ENCODE data around the gene RBBP7.
A peak's percentile ranks its signal among the peaks of the same experiment; 100 is the strongest.

Gene RBBP7

DNA sequence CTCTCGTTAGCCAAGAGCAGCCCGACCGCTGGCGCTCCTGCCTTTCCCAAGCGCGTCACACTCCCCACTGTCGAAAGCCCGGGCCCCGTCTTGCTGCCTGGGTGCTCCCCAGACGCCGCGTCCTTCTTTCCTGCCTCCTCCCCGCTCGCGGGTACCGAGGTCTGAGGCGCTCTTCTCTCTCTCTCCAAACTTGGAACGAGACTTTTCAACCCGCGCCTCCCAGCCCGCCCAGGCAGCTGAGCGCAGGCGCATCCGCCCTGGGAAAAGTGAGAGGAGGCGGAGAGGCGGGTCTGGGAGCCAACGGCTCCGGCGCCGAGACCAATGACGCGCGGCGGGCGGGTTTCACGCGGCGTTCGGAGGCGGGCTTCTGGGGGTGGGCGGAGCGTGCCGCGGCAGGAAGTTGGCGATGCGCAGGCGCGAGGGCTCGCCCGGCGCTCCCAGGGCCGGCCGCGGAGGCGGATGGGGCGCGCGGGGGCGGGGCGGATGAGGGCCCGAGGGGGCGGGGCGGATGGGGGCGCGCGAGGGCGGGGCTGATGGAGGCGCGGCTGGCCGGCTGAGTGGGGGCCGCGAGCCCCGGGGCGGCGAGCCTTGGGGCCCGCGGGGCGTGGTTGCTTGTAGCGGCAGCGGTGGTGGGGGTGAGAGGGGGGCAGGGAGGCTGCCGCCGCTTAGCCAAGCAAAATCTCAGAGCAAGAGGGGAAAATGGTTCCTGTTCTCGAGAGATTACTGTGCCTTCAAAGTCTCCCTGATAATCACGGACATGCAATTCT, at the start of gene RBBP7:
TSS of gene RBBP7 (minus strand) at position 268 of the 767 bp plus-strand sequence. CDS start 309 bp downstream, outside the sequence.
- H3K4me2 ChIP-seq (ENCODE audit: low read length), result peak within 1 kb of the TSS; percentile 86
- H3K9me2 ChIP-seq (replicated peaks; ENCODE audit: control insufficient read depth, low read length), result no peaks in the 10 kb centered on the region
- H3F3A ChIP-seq (ENCODE audit: control insufficient read depth, insufficient read depth), result peaks cover 12% of the 10 kb centered on the region
- H4K20me1 ChIP-seq (ENCODE audit: control insufficient read depth, insufficient read depth, low read depth, low read length), result peaks cover 21% of the 10 kb centered on the region
- peaks cover 47% of the 10 kb centered on the region for H3K79me2 ChIP-seq (ENCODE audit: control insufficient read depth, low read length)
- no peak for TF ChIP-seq EZH2phosphoT487 (IDR thresholded peaks at IDR 0.05; ENCODE audit: borderline replicate concordance, low read length)
- H3K4me1 ChIP-seq (ENCODE audit: control insufficient read depth, low read length), result peaks cover 73% of the 10 kb centered on the region
- peak within 1 kb of the TSS; percentile 92 for H3K27ac ChIP-seq (ENCODE audit: low read depth, low read length)
- H3K9me3 ChIP-seq (ENCODE audit: control insufficient read depth, insufficient read depth, low read length), result no peaks in the 10 kb centered on the region
- H3K27me3 ChIP-seq (ENCODE audit: control insufficient read depth, low read length), result no peaks in the 10 kb centered on the region
- peak within 1 kb of the TSS; percentile 89 for H3K4me3 ChIP-seq (ENCODE audit: low read length)
- peaks cover 35% of the 10 kb centered on the region for H3K36me3 ChIP-seq (ENCODE audit: control insufficient read depth, low read length)

DNA sequence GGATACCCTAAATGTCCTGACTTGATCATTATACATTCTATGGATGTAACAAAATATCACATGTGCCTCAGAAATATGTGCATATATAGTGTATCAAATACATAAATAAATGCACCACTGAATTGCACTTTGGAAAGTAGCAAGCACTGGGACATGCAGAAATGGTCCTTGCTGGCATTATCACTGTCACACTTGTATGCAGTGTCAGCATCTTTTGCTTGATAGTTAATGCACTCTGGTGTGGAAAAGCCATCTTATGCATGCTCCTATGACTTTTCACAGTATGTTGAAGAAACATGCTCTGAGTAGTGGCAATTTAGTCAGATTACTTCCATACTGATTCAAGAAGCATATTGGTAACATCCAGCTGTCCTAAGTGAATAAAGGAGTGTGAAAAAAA, 48.8 kb upstream of the RBBP7 start:
- Histone ChIP-seq H3F3A (ENCODE audit: control insufficient read depth, insufficient read depth) (no peaks in the 10 kb centered on the region), H3K9me3 (ENCODE audit: control insufficient read depth, insufficient read depth, low read length) (no peaks in the 10 kb centered on the region), H4K20me1 (ENCODE audit: control insufficient read depth, insufficient read depth, low read depth, low read length) (no peaks in the 10 kb centered on the region), H3K9me2 (replicated peaks; ENCODE audit: control insufficient read depth, low read length) (no peaks in the 10 kb centered on the region), H3K27me3 (ENCODE audit: control insufficient read depth, low read length) (no peaks in the 10 kb centered on the region), H3K4me2 (ENCODE audit: low read length) (no peak overlapping the region), H3K36me3 (ENCODE audit: control insufficient read depth, low read length) (no peaks in the 10 kb centered on the region), H3K4me1 (ENCODE audit: control insufficient read depth, low read length) (no peaks in the 10 kb centered on the region), H3K4me3 (ENCODE audit: low read length) (no peak overlapping the region), H3K27ac (ENCODE audit: low read depth, low read length) (no peak overlapping the region), H3K79me2 (ENCODE audit: control insufficient read depth, low read length) (no peaks in the 10 kb centered on the region)
- TF ChIP-seq EZH2phosphoT487 (IDR thresholded peaks at IDR 0.05; ENCODE audit: borderline replicate concordance, low read length), result no peak
- TF ChIP-seq, protein P1, sequence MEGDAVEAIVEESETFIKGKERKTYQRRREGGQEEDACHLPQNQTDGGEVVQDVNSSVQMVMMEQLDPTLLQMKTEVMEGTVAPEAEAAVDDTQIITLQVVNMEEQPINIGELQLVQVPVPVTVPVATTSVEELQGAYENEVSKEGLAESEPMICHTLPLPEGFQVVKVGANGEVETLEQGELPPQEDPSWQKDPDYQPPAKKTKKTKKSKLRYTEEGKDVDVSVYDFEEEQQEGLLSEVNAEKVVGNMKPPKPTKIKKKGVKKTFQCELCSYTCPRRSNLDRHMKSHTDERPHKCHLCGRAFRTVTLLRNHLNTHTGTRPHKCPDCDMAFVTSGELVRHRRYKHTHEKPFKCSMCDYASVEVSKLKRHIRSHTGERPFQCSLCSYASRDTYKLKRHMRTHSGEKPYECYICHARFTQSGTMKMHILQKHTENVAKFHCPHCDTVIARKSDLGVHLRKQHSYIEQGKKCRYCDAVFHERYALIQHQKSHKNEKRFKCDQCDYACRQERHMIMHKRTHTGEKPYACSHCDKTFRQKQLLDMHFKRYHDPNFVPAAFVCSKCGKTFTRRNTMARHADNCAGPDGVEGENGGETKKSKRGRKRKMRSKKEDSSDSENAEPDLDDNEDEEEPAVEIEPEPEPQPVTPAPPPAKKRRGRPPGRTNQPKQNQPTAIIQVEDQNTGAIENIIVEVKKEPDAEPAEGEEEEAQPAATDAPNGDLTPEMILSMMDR (IDR thresholded peaks at IDR 0.05; ENCODE audit: low read depth, low read length, poor library complexity, severe bottlenecking), result no peak

DNA sequence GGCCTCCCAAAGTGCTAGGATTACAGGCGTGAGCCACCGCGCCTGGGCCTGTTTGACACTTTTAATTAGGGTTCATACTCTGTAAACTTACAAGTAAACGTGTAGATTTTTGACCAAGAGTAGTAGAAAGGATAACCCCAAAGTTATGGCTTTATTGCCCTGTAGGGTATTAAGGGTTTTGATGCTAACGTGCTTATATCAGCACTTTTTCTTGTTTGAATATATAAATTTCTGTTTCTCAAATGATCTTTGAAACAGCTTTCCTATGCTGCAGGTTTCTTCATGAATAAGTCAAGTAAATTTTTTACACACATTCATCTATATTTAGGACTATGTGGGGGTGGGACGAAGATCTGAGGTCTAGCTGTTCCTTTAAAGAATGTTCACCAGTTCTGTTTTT, 47.0 kb upstream of the RBBP7 start:
- Histone ChIP-seq H3K4me1 (ENCODE audit: control insufficient read depth, low read length) (no peaks in the 10 kb centered on the region), H3K27me3 (ENCODE audit: control insufficient read depth, low read length) (no peaks in the 10 kb centered on the region), H3K4me3 (ENCODE audit: low read length) (no peak overlapping the region), H4K20me1 (ENCODE audit: control insufficient read depth, insufficient read depth, low read depth, low read length) (no peaks in the 10 kb centered on the region), H3K27ac (ENCODE audit: low read depth, low read length) (no peak overlapping the region), H3K36me3 (ENCODE audit: control insufficient read depth, low read length) (no peaks in the 10 kb centered on the region), H3F3A (ENCODE audit: control insufficient read depth, insufficient read depth) (no peaks in the 10 kb centered on the region), H3K79me2 (ENCODE audit: control insufficient read depth, low read length) (no peaks in the 10 kb centered on the region), H3K9me2 (replicated peaks; ENCODE audit: control insufficient read depth, low read length) (no peaks in the 10 kb centered on the region), H3K4me2 (ENCODE audit: low read length) (no peak overlapping the region), H3K9me3 (ENCODE audit: control insufficient read depth, insufficient read depth, low read length) (no peaks in the 10 kb centered on the region)
- TF ChIP-seq, protein P1 (IDR thresholded peaks at IDR 0.05; ENCODE audit: low read depth, low read length, poor library complexity, severe bottlenecking), result no peak
- TF ChIP-seq EZH2phosphoT487 (IDR thresholded peaks at IDR 0.05; ENCODE audit: borderline replicate concordance, low read length), result no peak

DNA sequence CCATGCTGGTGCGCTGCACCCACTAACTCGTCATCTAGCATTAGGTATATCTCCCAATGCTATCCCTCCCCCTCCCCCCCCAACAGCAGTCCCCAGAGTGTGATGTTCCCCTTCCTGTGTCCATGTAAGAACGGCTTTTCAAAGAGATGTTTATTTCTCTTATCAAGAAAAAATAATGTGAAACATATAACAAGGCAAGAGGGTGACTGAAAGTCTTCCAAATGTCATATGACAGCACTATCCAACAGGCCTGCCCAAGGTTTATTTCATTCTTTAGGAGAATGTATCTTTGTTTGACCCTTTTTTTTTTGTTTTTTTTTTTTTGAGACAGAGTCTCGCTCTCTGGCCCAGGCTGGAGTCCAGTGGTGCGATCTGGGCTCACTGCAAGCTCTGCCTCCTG, 46.4 kb upstream of the RBBP7 start:
- Histone ChIP-seq H3K4me1 (ENCODE audit: control insufficient read depth, low read length) (no peaks in the 10 kb centered on the region), H3K9me3 (ENCODE audit: control insufficient read depth, insufficient read depth, low read length) (no peaks in the 10 kb centered on the region), H3K36me3 (ENCODE audit: control insufficient read depth, low read length) (no peaks in the 10 kb centered on the region), H3K79me2 (ENCODE audit: control insufficient read depth, low read length) (no peaks in the 10 kb centered on the region), H3F3A (ENCODE audit: control insufficient read depth, insufficient read depth) (no peaks in the 10 kb centered on the region), H3K4me3 (ENCODE audit: low read length) (no peak overlapping the region), H3K9me2 (replicated peaks; ENCODE audit: control insufficient read depth, low read length) (no peaks in the 10 kb centered on the region), H3K27ac (ENCODE audit: low read depth, low read length) (no peak overlapping the region), H3K4me2 (ENCODE audit: low read length) (no peak overlapping the region), H3K27me3 (ENCODE audit: control insufficient read depth, low read length) (no peaks in the 10 kb centered on the region), H4K20me1 (ENCODE audit: control insufficient read depth, insufficient read depth, low read depth, low read length) (no peaks in the 10 kb centered on the region)
- no peak for TF ChIP-seq EZH2phosphoT487 (IDR thresholded peaks at IDR 0.05; ENCODE audit: borderline replicate concordance, low read length)
- TF ChIP-seq, protein P1 (IDR thresholded peaks at IDR 0.05; ENCODE audit: low read depth, low read length, poor library complexity, severe bottlenecking), result no peak

Data from DOHH2 (cell line).